Stimulated activated CD4-positive, alpha-beta T cell treated with anti-CD3 and anti-CD28 coated beads, Interleukin-4, amount 100 ng/mL, for 4 hours (primary cell): ENCODE data around the gene WWC1.
"Not testable (repeated sequence)": the region's sequence is repeated elsewhere in the genome, so short reads cannot be mapped to it uniquely, and the experiment has no call there.

Source experiments
- DNase-seq, 2 experiments: peaks; one replicate each; pipeline ENCODE4 v3.0.0-alpha.2; 2020

WWC1 gene

DNA sequence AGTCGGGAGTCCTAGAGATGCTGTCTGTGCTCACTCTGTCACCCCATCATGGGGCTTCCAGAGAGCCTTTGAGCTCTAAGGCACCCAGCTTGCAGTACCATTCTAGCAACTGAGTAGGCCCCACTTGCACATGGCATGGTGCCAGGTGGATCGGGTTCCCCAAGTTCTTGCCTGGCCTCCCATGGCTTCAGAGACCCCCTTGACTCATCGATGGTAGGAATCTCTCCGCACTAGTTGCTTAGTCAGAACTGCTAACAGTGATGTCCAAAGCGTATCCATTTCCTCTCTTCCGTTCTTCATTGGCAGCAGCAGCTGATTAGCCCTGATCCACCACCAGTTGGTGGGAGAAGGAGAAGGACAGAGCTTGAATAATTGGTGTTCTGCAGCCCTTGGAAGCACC is 124.5 kb downstream of the WWC1 start:
- no peak for DNase-seq

GRCh38 chr5:168417731-168418429 is 126.4 kb downstream of the WWC1 start:
- DNase-seq, result no peak

- no peak for DNase-seq
These were observed 129.0 kb downstream of the WWC1 start for GRCh38 chr5:168420461-168420860.

- no peak for DNase-seq
These were observed 131.0 kb downstream of the WWC1 start for GRCh38 chr5:168422431-168422830.

- no peak for DNase-seq
These were observed 132.0 kb downstream of the WWC1 start for GRCh38 chr5:168423478-168423877.

DNA sequence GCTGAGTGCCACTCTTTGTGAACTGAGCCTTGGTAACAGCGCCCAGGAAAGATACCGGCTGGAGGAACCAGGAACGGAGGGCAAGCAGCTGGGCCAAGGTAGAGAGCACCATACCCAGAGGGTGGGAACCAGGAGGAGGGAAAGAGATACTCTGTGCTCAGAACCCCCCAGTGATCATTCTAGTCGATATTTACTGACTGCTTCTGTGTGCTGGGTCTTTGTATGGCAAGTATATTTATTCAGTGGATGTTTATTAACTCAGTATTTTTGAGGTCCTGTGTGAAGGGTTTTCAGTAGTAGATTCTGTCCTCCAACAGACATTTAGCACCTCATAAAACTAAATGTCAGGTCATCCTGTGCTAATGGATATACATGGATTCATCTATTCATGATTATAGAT is 132.5 kb downstream of the WWC1 start:
- no peak for DNase-seq

- DNase-seq, result no peak
These were observed 133.3 kb downstream of the WWC1 start for GRCh38 chr5:168424594-168425323.

DNA sequence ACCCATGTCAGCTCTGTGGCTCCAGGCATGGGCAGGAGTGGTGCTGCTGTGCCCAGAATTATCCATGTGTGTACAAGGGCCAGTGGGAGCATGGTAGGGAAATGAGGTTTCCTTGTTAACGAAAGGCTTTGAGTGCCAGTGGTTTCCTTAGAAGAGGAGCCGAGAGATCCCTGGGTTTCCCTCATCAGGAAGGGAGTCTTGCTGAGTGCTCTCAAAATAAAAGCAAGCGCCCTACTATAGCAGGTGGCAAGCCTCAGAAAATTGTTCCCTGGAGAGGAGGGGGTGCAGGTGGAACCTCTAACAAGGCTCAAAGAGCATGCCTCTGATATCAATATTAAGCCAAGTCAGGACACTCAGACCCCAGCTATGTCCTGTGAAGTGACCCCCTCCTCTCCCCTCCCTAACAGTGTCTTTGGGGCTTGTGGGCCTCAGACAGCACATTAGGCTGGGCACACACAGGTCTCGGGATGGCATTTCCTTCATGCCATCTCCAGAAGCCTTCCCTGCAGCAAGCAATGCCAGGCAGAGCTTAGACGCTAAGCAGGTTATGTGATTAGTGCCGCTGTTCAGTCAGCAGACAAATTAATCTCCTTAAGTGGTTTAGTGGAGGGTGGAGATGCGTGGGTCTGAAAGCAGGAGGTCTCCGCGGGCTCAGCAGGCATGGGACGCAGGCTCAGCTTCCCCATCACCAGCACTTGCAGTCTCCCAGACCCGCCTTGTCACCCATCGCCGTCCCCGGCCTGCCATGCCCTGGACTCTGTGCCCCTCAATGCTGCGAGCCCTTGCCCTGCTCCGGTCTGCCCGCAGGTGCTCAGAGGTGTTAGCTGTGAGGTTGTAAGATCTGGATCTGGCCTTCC is 134.8 kb downstream of the WWC1 start:
- no peak for DNase-seq

DNA sequence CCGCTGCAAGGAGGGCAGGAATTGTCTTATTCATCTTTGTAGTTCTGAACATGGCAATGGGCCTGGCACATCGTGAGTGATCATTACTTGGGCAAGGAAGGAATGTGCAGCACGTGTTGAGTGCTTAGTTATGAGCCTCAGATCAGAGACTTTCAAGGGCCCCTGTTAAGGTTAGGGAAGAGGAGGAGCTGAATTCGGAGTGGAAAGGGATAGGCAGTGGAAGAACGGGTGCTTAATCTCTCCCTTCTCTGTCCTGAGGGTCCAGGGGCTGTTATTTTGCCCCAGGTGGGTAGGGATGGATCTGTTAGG is 135.4 kb downstream of the WWC1 start:
- no peak for DNase-seq

- no peak for DNase-seq
These were observed 135.8 kb downstream of the WWC1 start for GRCh38 chr5:168427224-168427623.

GRCh38 chr5:168428552-168428951 is 137.1 kb downstream of the WWC1 start:
- DNase-seq, result no peak

DNA sequence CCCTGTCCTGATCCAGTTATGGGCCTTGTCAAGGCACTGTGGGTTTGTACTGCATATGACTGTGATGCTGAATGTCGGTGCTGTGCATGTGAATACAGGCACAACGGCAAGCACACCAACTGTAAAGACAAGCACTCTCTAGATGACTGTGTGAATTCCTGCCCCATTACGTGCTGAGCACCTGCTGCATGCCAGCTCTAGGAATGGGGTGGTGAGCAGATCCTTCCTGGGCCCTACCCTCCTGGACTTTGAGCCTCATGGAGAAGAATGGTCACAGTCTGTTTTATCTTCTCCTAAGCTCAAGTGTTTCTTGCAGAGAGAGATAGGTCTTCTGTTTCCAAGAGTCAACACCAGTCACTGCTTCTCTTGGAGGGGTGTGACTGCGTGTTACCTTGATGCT is 138.9 kb downstream of the WWC1 start:
- no peak for DNase-seq

- no peak for DNase-seq
These were observed 141.5 kb downstream of the WWC1 start for GRCh38 chr5:168432903-168433302.

DNA sequence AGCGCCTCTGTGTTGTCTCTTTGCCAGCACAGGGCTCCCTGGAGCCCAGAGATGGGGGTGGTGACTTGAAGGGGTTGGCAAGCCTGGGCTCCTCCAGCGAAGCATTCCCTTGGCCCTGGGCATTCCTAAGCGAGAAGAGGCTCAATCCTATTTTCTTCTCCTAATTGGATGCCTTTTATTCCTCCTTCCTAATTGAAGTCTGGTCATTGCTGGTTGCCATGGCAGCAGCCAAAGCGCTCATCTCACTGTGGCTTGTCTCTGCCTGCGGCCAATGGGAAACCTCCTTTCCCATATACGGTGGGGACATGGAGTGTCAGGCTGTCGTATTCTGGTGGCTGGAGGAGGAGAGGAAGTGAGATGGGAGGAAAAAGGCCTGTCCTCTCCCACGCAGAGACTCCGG is 142.6 kb downstream of the WWC1 start:
- no peak for DNase-seq

GRCh38 chr5:168434746-168435321 is 143.4 kb downstream of the WWC1 start:
- no peak for DNase-seq

DNA sequence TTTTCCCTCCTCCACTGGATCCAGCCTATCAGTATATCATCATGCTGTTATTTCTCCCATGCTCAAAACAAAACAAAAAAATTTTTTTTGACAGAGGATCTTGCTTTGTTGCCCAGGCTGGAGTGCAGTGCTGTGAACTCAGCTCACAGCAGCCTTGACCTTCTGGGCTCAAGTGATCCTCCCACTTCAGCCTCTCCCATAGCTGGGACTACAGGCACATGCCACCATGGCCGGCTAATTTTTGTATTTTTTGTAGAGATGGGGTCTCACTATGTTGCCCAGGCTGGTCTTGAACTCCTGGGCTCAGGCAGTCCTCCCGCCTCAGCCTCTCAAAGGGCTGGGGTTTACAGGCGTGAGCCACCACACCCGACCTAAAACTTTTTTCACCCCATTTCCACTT is 143.9 kb downstream of the WWC1 start:
- not testable (repeated sequence) for DNase-seq

- no peak for DNase-seq
These were observed 146.9 kb downstream of the WWC1 start for GRCh38 chr5:168438349-168438748.

DNA sequence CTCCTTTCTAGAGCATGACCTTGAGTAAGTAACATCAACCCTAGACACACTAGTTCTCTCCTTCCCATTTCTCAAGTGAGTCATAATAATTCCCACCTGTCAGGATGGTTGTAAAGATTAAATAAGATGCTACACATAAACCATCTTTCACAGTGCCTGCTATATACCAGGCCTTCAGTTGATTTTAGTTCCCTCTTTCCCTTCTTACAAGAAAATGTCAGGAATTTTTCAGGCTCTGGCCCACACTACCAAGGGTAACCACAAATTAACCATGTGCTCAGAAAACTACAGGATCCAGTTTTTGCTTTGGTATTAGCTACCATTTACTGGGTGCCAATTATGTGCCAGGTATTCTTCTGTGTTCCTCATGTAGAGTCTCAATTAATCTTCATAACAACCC is 152.1 kb downstream of the WWC1 start:
- DNase-seq, result no peak

DNA sequence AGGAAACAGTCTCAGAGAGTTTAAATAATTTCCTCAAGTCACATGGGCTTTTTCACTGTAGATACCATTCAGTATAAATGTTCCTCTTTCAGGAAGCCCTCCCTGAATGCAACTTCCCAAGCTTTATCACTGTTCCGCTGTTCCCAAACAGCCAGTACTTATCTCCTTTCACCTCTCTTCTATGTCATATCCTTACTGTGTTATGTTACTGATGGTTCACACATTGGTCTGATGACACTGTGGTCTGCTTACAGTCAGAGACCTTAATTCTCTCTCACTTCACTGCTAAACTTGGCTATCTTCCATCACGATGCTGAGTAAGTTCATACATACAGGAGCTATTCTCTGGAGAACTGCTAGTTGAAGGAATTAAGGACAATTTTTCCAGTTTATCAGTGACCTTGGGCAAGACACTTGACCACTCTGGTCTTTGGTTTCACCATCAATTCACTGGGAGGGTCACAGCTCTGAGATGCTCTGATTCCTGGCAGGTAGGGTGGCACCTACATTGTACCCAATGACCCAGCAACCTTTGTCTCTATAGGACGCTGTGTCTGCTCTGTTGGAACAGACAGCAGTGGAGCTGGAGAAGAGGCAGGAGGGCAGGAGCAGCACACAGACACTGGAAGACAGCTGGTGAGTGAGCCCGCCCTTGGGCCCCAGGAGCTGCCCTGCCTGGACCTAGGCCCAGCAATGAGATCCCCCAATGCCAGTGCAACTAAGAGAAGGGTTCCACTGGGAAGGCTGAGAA is 152.7 kb downstream of the WWC1 start:
- DNase-seq, result no peak

DNA sequence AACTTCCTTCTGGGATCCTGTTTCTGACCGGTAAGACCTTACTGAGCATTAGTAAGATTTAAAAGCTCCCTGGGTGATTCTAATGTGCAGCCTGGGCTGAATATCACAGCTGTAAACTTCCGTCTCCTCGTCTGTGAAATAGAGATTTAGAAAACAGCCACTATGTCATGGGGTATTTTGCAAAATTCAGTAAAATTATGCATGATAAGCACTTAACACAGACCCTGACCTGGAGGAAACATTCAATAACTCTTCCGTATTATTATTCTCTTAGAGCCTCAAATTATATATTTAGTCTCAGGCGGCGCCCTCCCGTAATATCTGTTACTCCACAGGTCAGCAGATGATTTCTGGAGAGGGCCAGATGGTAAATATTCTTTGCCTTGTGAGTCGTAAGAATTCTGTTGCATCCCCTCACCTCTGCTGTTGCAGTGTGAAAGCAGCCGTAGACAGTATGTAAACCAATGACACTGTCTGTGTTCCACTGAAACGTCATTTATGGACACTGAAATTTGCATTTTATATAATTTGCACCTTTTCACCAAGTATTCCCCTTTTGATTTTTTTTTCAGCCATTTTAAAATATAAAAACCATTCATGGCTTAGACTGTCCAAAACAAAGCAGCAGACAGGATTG is 155.7 kb downstream of the WWC1 start:
- DNase-seq, result no peak

DNA sequence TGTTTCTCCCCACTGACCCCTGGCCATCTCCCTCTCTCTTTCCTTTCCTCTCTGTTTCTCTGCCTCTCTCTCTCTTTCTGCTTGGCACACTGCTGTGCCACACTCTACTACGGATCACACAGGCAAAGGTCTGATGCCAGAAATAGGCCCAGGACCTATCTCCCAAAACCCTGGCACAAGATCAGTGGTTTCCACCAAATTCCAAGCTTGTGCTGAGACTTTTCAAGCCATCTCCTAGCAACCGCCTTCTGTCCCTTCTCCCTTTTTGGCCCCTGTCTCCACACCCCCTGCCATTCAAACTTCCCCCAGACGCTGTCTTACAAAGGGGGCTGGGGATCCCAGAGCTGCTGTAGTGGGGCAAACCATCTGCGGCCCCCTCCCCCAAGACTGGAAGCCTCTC is 156.4 kb downstream of the WWC1 start:
- DNase-seq, result no peak

DNA sequence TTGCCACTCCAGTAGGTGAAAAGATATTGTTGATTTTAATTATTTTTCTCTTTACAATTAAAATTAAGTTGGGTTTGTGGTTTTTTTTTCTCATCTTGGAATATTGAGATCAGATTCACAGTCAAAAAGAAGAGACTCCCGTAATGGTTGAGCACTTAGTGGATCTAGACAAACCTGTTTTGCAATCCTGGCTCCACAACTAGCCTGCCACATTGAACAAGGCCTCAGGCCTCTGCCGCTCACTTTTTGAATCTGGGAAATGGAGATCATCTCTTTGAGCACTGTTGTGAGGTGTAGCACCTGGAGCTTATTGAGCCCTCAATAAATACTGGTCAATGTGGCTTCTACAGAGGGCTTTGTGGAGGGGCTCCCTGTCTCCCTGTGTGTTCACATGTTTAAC is 157.7 kb downstream of the WWC1 start:
- DNase-seq, result no peak
